Peyer's patch (tissue), 4 donors: ENCODE measurements around the gene PPP1R12B.
"Not testable (repeated sequence)": the region's sequence is repeated elsewhere in the genome, so short reads cannot be mapped to it uniquely, and the experiment has no call there.

Experiments
- POLR2A ChIP-seq, 2 donors: fragments of 450-650 bp; IDR thresholded peaks; one replicate each; pipeline ENCODE4 v1.5.1; 2017; ENCODE audit warnings: antibody characterized with exemption in 2 of 2, mild to moderate bottlenecking in 2 of 2, moderate library complexity in 2 of 2
- TF ChIP-seq, protein P1 (sequence below), 6 experiments: fragments of 450-650 bp in 4 of 6; fragments of 200-600 bp in 2 of 6; sonication (generic) in 1 of 6; IDR thresholded peaks; one replicate each; pipeline ENCODE4 v1.5.1; 2017 to 2019; ENCODE audit warnings: antibody characterized with exemption in 6 of 6, mild to moderate bottlenecking in 3 of 6, moderate library complexity in 1 of 6

DNA sequence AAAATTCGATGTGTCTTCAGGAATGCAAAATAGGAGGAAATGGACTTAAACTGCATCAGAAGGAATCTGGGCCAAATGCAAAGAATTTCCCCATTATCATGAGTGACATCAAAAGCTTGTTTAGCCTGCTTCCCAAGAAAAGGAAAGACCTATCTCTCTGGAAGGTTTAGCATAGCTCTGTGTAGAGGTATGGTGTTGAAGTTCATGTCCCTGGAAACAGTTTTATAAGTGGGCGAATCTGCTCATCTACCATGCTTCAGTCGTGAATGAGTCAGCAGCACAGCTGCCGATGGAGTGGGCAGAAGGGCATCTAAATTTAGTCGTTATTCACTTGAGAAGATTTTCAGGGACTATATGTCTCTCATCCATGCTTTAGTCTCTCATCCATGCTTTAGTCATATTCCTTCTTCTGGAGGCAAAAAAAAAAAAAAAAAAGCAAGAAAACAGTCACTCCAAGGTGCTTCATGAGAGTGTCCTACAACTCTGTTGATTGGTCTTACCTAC, 62.4 kb downstream of the PPP1R12B start:
- TF ChIP-seq, protein P1, sequence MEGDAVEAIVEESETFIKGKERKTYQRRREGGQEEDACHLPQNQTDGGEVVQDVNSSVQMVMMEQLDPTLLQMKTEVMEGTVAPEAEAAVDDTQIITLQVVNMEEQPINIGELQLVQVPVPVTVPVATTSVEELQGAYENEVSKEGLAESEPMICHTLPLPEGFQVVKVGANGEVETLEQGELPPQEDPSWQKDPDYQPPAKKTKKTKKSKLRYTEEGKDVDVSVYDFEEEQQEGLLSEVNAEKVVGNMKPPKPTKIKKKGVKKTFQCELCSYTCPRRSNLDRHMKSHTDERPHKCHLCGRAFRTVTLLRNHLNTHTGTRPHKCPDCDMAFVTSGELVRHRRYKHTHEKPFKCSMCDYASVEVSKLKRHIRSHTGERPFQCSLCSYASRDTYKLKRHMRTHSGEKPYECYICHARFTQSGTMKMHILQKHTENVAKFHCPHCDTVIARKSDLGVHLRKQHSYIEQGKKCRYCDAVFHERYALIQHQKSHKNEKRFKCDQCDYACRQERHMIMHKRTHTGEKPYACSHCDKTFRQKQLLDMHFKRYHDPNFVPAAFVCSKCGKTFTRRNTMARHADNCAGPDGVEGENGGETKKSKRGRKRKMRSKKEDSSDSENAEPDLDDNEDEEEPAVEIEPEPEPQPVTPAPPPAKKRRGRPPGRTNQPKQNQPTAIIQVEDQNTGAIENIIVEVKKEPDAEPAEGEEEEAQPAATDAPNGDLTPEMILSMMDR (IDR thresholded peaks at IDR 0.05), result not testable (repeated sequence)
- TF ChIP-seq POLR2A (IDR thresholded peaks at IDR 0.05), result not testable (repeated sequence)
